GM18519 (cell line): ENCODE results near the gene ZNF354B.
"Not testable (repeated sequence)": the region's sequence is repeated elsewhere in the genome, so short reads cannot be mapped to it uniquely, and the experiment has no call there.

Source experiments
- ATAC-seq: cut with Tn5 transposase; IDR thresholded peaks from one replicate; pipeline ENCODE4 v1.9.1; 2021; ENCODE audit warnings: mild to moderate bottlenecking, moderate library complexity; ENCODE audit not compliant: unreplicated experiment, low FRiP score

The ZNF354B gene

GRCh38 chr5:178872302-178872701 is 12.5 kb downstream of the ZNF354B start:
- no peak for ATAC-seq

GRCh38 chr5:178883115-178883694 is 23.5 kb downstream of the ZNF354B start:
- not testable (repeated sequence) for ATAC-seq

- no peak for ATAC-seq
Observed at GRCh38 chr5:178883815-178884430, 24.2 kb downstream of the ZNF354B start.

GRCh38 chr5:178895615-178896571 is 36.1 kb downstream of the ZNF354B start, which contains the start of gene ZFP2:
Gene ZFP2 (plus strand): TSS chr5:178895913. CDS start chr5:178931314, 35,401 bp downstream.
- ATAC-seq = no peak

- ATAC-seq = no peak
Observed at GRCh38 chr5:178899289-178899688, 39.5 kb downstream of the ZNF354B start.

- ATAC-seq = no peak
Observed at GRCh38 chr5:178902849-178903248, 43.1 kb downstream of the ZNF354B start.

GRCh38 chr5:178931846-178932760 is 72.3 kb downstream of the ZNF354B start:
- no peak for ATAC-seq
